ENCODE measurements around the gene TFEB.

The TFEB gene

GRCh38 chr6:41655646-41656001 is 79.8 kb downstream of the TFEB start:
- no peak for TF ChIP-seq RAD21 (IDR thresholded peaks at IDR 0.05; ENCODE audit: low read depth)
- TF ChIP-seq TAF1 (IDR thresholded peaks at IDR 0.05; ENCODE audit: low read depth), result no peak
- TF ChIP-seq NFIC (IDR thresholded peaks at IDR 0.05), result no peak
- TF ChIP-seq MAX (IDR thresholded peaks at IDR 0.05), result no peak
- TF ChIP-seq USF1 (IDR thresholded peaks at IDR 0.05), result no peak
- TF ChIP-seq CREB1 (IDR thresholded peaks at IDR 0.05; ENCODE audit: low read depth), result no peak
- TF ChIP-seq YY1 (IDR thresholded peaks at IDR 0.05; ENCODE audit: low read depth), result no peak
- no peak for TF ChIP-seq REST (IDR thresholded peaks at IDR 0.05; ENCODE audit: low read depth)
- no peak for TF ChIP-seq EGR1 (IDR thresholded peaks at IDR 0.05)
- TF ChIP-seq ZBTB7A (IDR thresholded peaks at IDR 0.05; ENCODE audit: low read depth), result no peak
- no peak for TF ChIP-seq TEAD4 (IDR thresholded peaks at IDR 0.05)
- no peak for TF ChIP-seq FOXM1 (IDR thresholded peaks at IDR 0.05; ENCODE audit: borderline replicate concordance, low read depth)
- no peak for TF ChIP-seq CEBPB (IDR thresholded peaks at IDR 0.05)
- no peak for TF ChIP-seq TCF12 (IDR thresholded peaks at IDR 0.05; ENCODE audit: low read depth)
- no peak for TF ChIP-seq EP300 (IDR thresholded peaks at IDR 0.05; ENCODE audit: borderline replicate concordance)

GRCh38 chr6:41655176-41655575 is 80.2 kb downstream of the TFEB start:
- TF ChIP-seq NFIC (IDR thresholded peaks at IDR 0.05) (no peak), MAX (IDR thresholded peaks at IDR 0.05) (no peak), TAF1 (IDR thresholded peaks at IDR 0.05; ENCODE audit: low read depth) (no peak), REST (IDR thresholded peaks at IDR 0.05; ENCODE audit: low read depth) (no peak), ZBTB7A (IDR thresholded peaks at IDR 0.05; ENCODE audit: low read depth) (no peak), EP300 (IDR thresholded peaks at IDR 0.05; ENCODE audit: borderline replicate concordance) (no peak), RAD21 (IDR thresholded peaks at IDR 0.05; ENCODE audit: low read depth) (no peak), USF1 (IDR thresholded peaks at IDR 0.05) (no peak), TCF12 (IDR thresholded peaks at IDR 0.05; ENCODE audit: low read depth) (no peak), EGR1 (IDR thresholded peaks at IDR 0.05) (no peak), YY1 (IDR thresholded peaks at IDR 0.05; ENCODE audit: low read depth) (no peak), CEBPB (IDR thresholded peaks at IDR 0.05) (no peak), CREB1 (IDR thresholded peaks at IDR 0.05; ENCODE audit: low read depth) (no peak), FOXM1 (IDR thresholded peaks at IDR 0.05; ENCODE audit: borderline replicate concordance, low read depth) (no peak), TEAD4 (IDR thresholded peaks at IDR 0.05) (no peak)

GRCh38 chr6:41654698-41655151 is 80.7 kb downstream of the TFEB start:
- TF ChIP-seq FOXM1 (IDR thresholded peaks at IDR 0.05; ENCODE audit: borderline replicate concordance, low read depth) (no peak), USF1 (IDR thresholded peaks at IDR 0.05) (no peak), CEBPB (IDR thresholded peaks at IDR 0.05) (no peak), EGR1 (IDR thresholded peaks at IDR 0.05) (no peak), TAF1 (IDR thresholded peaks at IDR 0.05; ENCODE audit: low read depth) (no peak), TCF12 (IDR thresholded peaks at IDR 0.05; ENCODE audit: low read depth) (no peak)

GRCh38 chr6:41654151-41654697 is 81.2 kb downstream of the TFEB start:
- TF ChIP-seq MAX (IDR thresholded peaks at IDR 0.05) (no peak), CREB1 (IDR thresholded peaks at IDR 0.05; ENCODE audit: low read depth) (no peak), TEAD4 (IDR thresholded peaks at IDR 0.05) (no peak), YY1 (IDR thresholded peaks at IDR 0.05; ENCODE audit: low read depth) (no peak), EGR1 (IDR thresholded peaks at IDR 0.05) (no peak), RAD21 (IDR thresholded peaks at IDR 0.05; ENCODE audit: low read depth) (no peak), CEBPB (IDR thresholded peaks at IDR 0.05) (no peak), EP300 (IDR thresholded peaks at IDR 0.05; ENCODE audit: borderline replicate concordance) (no peak), REST (IDR thresholded peaks at IDR 0.05; ENCODE audit: low read depth) (no peak), TAF1 (IDR thresholded peaks at IDR 0.05; ENCODE audit: low read depth) (no peak)

Data from Ishikawa (cell line).